Measurements from ENCODE around the gene CNTFR. TPM values are rescaled to one million over a fixed set of nuclear protein-coding genes. Genes with fewer than 3 reads are reported as not detected.

The CNTFR gene
- total RNA-seq, 2 experiments from 2014 or later = not detected

DNA sequence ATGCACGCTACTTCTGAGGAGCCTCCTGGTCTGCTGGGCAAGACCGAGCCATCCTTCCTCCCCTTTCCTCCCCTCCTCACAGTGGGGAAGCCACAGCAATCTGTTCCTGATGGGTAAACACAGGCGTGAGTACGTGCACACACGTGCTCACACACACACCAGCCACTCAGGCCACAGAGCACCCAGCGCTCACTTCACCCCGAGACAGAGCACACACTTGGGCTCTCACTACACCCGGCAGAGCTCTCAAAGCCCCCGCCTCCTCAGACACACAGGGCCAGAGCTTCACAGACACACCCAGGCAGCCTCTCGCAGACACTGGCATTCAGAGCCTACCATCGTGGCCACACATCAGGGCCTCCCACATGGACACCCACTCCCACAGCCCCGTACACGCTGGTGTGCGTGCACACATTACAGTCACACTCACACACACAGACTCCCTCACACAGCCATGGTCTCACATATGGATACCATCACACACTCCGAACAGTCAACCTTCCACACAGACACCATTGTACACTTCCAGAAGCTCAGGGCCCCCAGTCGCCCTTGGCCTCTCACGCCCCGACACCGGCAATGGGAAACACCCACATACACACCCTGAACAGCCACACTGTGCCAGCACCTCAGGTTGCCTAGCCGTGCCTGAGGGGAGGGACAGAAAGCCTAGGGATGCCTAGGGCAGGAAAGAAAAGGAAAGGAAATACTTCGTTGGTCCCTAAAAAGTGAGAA, 13.5 kb downstream of the CNTFR start:
- CTCF ChIA-PET = no interaction called here
- H3K9me3 Mint-ChIP-seq (ENCODE audit: insufficient read depth) = no peaks in the 10 kb centered on the region
- no peaks in the 10 kb centered on the region for H3K36me3 Mint-ChIP-seq (ENCODE audit: low read depth)
- POLR2A ChIA-PET = no interaction called here
- H3K4me3 Mint-ChIP-seq = no peak overlapping the region
- no peak for DNase-seq
- H3K27me3 Mint-ChIP-seq (ENCODE audit: low read depth) = peaks cover 45% of the 10 kb centered on the region
- H3K27ac Mint-ChIP-seq = no peak overlapping the region
- peaks cover 5% of the 10 kb centered on the region for H3K4me1 Mint-ChIP-seq (ENCODE audit: low read depth)
- ATAC-seq = no peak

- H3K4me1 Mint-ChIP-seq (ENCODE audit: low read depth) = peaks cover 5% of the 10 kb centered on the region
- no peak overlapping the region for H3K27ac Mint-ChIP-seq
- H3K27me3 Mint-ChIP-seq (ENCODE audit: low read depth) = peaks cover 39% of the 10 kb centered on the region
- no peaks in the 10 kb centered on the region for H3K36me3 Mint-ChIP-seq (ENCODE audit: low read depth)
- no peak for ATAC-seq
- DNase-seq = no peak
- H3K4me3 Mint-ChIP-seq = no peak overlapping the region
- POLR2A ChIA-PET = no interaction called here
- CTCF ChIA-PET = no interaction called here
- no peaks in the 10 kb centered on the region for H3K9me3 Mint-ChIP-seq (ENCODE audit: insufficient read depth)
Observed at GRCh38 chr9:34575241-34575640, 14.3 kb downstream of the CNTFR start.

GRCh38 chr9:34574571-34574970, 15.0 kb downstream of the CNTFR start:
- CTCF ChIA-PET = no interaction called here
- Mint-ChIP-seq H3K27ac (no peak overlapping the region), H3K4me3 (no peak overlapping the region), H3K36me3 (ENCODE audit: low read depth) (no peaks in the 10 kb centered on the region), H3K9me3 (ENCODE audit: insufficient read depth) (no peaks in the 10 kb centered on the region), H3K4me1 (ENCODE audit: low read depth) (peaks cover 5% of the 10 kb centered on the region), H3K27me3 (ENCODE audit: low read depth) (peaks cover 37% of the 10 kb centered on the region)
- POLR2A ChIA-PET = no interaction called here
- ATAC-seq = no peak
- no peak for DNase-seq

- DNase-seq (no peak), ATAC-seq (no peak)
- H3K36me3 Mint-ChIP-seq (ENCODE audit: low read depth) = no peaks in the 10 kb centered on the region
- ChIA-PET POLR2A (no interaction called here), CTCF (no interaction called here)
- no peak overlapping the region for H3K27ac Mint-ChIP-seq
- peaks cover 30% of the 10 kb centered on the region for H3K27me3 Mint-ChIP-seq (ENCODE audit: low read depth)
- H3K4me1 Mint-ChIP-seq (ENCODE audit: low read depth) = peaks cover 5% of the 10 kb centered on the region
- no peaks in the 10 kb centered on the region for H3K9me3 Mint-ChIP-seq (ENCODE audit: insufficient read depth)
- no peak overlapping the region for H3K4me3 Mint-ChIP-seq
Observed at GRCh38 chr9:34573599-34574325, 15.8 kb downstream of the CNTFR start.

GRCh38 chr9:34572628-34573027, 16.9 kb downstream of the CNTFR start:
- ChIA-PET POLR2A (no interaction called here), CTCF (no interaction called here)
- Mint-ChIP-seq H3K4me1 (ENCODE audit: low read depth) (peaks cover 5% of the 10 kb centered on the region), H3K4me3 (no peak overlapping the region), H3K27ac (no peak overlapping the region), H3K36me3 (ENCODE audit: low read depth) (no peaks in the 10 kb centered on the region), H3K27me3 (ENCODE audit: low read depth) (peaks cover 29% of the 10 kb centered on the region), H3K9me3 (ENCODE audit: insufficient read depth) (no peaks in the 10 kb centered on the region)
- DNase-seq (no peak), ATAC-seq (no peak)

- Mint-ChIP-seq H3K27me3 (ENCODE audit: low read depth) (peaks cover 27% of the 10 kb centered on the region), H3K4me1 (ENCODE audit: low read depth) (no peaks in the 10 kb centered on the region), H3K9me3 (ENCODE audit: insufficient read depth) (no peaks in the 10 kb centered on the region), H3K27ac (no peak overlapping the region), H3K4me3 (no peak overlapping the region), H3K36me3 (ENCODE audit: low read depth) (no peaks in the 10 kb centered on the region)
- POLR2A ChIA-PET = no interaction called here
- CTCF ChIA-PET = no interaction called here
- ATAC-seq = no peak
- DNase-seq = no peak
Observed at GRCh38 chr9:34572092-34572491, 17.4 kb downstream of the CNTFR start.

DNA sequence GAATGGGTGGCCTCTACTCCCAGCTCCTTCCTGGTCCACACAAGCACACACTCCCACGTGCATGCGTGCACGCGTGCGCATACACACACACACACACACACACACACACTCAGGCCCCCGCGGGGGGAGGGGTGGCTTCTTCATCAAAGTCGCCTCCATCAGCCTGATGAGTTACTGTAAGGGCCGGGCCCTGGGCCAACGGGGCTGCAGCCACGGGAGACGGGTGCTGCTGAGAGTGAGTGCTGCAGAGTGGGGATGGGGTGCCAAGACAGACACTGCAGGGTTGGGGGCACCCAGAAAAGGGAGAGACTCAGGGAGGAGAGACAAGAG, 18.1 kb downstream of the CNTFR start:
- ChIA-PET CTCF (no interaction called here), POLR2A (no interaction called here)
- Mint-ChIP-seq H3K27ac (no peak overlapping the region), H3K9me3 (ENCODE audit: insufficient read depth) (no peaks in the 10 kb centered on the region), H3K4me1 (ENCODE audit: low read depth) (no peaks in the 10 kb centered on the region), H3K36me3 (ENCODE audit: low read depth) (no peaks in the 10 kb centered on the region), H3K4me3 (no peak overlapping the region), H3K27me3 (ENCODE audit: low read depth) (peaks cover 25% of the 10 kb centered on the region)
- no peak for DNase-seq
- ATAC-seq = no peak

DNA sequence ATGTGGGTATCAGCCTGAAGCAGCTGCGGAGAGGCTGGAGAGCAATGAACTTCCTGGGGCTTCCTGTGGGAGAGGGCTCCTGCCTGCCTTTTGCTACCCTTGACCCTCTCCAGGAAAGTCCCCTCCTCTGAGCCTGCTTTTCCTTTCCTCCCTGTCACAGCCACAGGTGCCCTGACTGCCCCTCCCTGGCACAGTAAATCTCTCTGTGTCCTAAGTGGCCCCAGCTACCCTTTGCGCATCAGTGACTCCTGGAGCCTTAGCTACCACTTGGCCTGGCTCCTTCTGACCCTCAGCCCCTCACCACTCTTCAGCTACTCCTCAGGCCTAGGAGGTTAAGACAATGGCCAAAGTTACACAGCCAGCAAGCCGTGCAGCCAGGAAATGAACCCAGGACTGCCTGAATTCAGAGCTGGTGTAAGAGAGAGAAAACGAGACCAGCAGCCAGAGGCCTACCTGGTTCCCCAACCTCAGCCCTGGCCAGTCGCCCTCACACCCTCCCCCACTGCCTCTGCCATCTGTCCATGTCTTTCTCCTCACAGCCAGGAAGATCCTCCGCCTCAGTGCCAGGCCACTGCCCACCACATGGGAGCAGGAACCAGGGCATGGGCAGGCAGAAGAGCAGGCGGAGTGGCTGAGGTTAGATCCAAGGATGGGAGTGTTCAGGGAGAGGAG, 18.6 kb downstream of the CNTFR start:
- DNase-seq = no peak
- no peaks in the 10 kb centered on the region for H3K4me1 Mint-ChIP-seq (ENCODE audit: low read depth)
- H3K27ac Mint-ChIP-seq = no peak overlapping the region
- H3K27me3 Mint-ChIP-seq (ENCODE audit: low read depth) = peaks cover 20% of the 10 kb centered on the region
- H3K36me3 Mint-ChIP-seq (ENCODE audit: low read depth) = no peaks in the 10 kb centered on the region
- H3K9me3 Mint-ChIP-seq (ENCODE audit: insufficient read depth) = no peaks in the 10 kb centered on the region
- ChIA-PET POLR2A (no interaction called here), CTCF (interaction anchor here (1.2 kb wide), 1 partner anchor 9 kb away, joined by 3 read pairs; no protein-coding TSS in a partner anchor)
- H3K4me3 Mint-ChIP-seq = no peak overlapping the region
- ATAC-seq = no peak

DNA sequence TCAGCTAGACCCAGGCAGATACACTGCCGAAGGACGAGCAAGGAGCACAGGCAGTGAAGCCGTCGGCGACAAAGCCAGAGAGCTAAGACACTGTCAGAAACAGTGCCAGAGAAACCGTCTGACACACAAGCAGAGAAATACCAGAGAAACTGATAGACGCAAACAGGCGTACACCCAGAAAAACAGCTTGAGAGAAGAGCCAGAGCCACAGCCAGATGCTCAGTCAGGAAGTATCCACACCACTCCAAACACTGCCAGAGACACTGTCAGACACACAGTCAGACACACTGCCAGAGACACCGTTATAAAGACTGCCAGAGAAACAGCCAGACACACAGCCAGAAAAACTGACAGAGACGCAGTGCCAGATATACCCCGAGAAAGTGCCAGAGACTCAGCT, 19.1 kb downstream of the CNTFR start:
- ATAC-seq (no peak), DNase-seq (no peak)
- Mint-ChIP-seq H3K4me3 (no peak overlapping the region), H3K36me3 (ENCODE audit: low read depth) (no peaks in the 10 kb centered on the region), H3K4me1 (ENCODE audit: low read depth) (no peaks in the 10 kb centered on the region), H3K27ac (no peak overlapping the region), H3K9me3 (ENCODE audit: insufficient read depth) (no peaks in the 10 kb centered on the region), H3K27me3 (ENCODE audit: low read depth) (peaks cover 17% of the 10 kb centered on the region)
- ChIA-PET POLR2A (no interaction called here), CTCF (interaction anchor here (1.2 kb wide), 1 partner anchor 8 kb away, joined by 3 read pairs; no protein-coding TSS in a partner anchor)

- Mint-ChIP-seq H3K4me3 (no peak overlapping the region), H3K27ac (no peak overlapping the region), H3K36me3 (ENCODE audit: low read depth) (no peaks in the 10 kb centered on the region), H3K9me3 (ENCODE audit: insufficient read depth) (no peaks in the 10 kb centered on the region), H3K4me1 (ENCODE audit: low read depth) (no peaks in the 10 kb centered on the region), H3K27me3 (ENCODE audit: low read depth) (peaks cover 24% of the 10 kb centered on the region)
- POLR2A ChIA-PET = no interaction called here
- no peak for ATAC-seq
- no peak for DNase-seq
- CTCF ChIA-PET = interaction anchor here (1.3 kb wide), 1 partner anchor 35 kb away, joined by 3 read pairs; no protein-coding TSS in a partner anchor
Observed at GRCh38 chr9:34568774-34569173, 20.8 kb downstream of the CNTFR start.

DNA sequence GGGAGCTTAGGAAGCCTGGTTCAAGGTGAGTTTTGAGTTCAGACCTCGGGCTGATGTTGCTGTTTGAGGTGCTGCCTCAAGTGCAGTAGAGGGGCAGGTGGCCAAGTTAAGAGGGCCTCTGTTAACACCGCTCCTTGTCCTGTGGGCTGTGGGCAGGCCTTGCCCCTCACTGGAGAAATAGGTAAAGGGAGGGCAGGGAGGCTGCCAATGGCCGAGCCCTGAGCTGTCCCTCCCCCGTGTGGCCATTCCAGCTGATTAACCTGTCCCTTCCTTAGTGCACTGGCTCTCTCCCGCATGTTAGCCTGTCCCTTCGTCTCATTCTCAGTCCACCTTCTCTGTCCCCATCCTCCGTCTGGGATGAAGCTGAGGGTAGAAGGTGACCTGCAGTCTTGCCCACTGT, 21.4 kb downstream of the CNTFR start:
- ATAC-seq (no peak), DNase-seq (no peak)
- H3K4me3 Mint-ChIP-seq = no peak overlapping the region
- ChIA-PET CTCF (interaction anchor here (1.3 kb wide), 1 partner anchor 36 kb away, joined by 3 read pairs; no protein-coding TSS in a partner anchor), POLR2A (no interaction called here)
- H3K9me3 Mint-ChIP-seq (ENCODE audit: insufficient read depth) = no peaks in the 10 kb centered on the region
- peaks cover 28% of the 10 kb centered on the region for H3K27me3 Mint-ChIP-seq (ENCODE audit: low read depth)
- no peaks in the 10 kb centered on the region for H3K36me3 Mint-ChIP-seq (ENCODE audit: low read depth)
- H3K27ac Mint-ChIP-seq = no peak overlapping the region
- H3K4me1 Mint-ChIP-seq (ENCODE audit: low read depth) = no peaks in the 10 kb centered on the region

GRCh38 chr9:34566972-34567371, 22.6 kb downstream of the CNTFR start:
- H3K4me3 Mint-ChIP-seq = no peak overlapping the region
- no peak for ATAC-seq
- H3K27ac Mint-ChIP-seq = no peak overlapping the region
- H3K36me3 Mint-ChIP-seq (ENCODE audit: low read depth) = no peaks in the 10 kb centered on the region
- no peak for DNase-seq
- H3K9me3 Mint-ChIP-seq (ENCODE audit: insufficient read depth) = no peaks in the 10 kb centered on the region
- ChIA-PET POLR2A (no interaction called here), CTCF (no interaction called here)
- H3K4me1 Mint-ChIP-seq (ENCODE audit: low read depth) = no peaks in the 10 kb centered on the region
- H3K27me3 Mint-ChIP-seq (ENCODE audit: low read depth) = peaks cover 28% of the 10 kb centered on the region
